Measurements from ENCODE around the gene TBC1D2.

TBC1D2 gene

GRCh38 chr9:98182889-98183599 is 72.4 kb downstream of the TBC1D2 start:
- no peak overlapping the region for H3K4me3 ChIP-seq (replicated peaks; ENCODE audit: low read depth, low read length)
- no peak for DNase-seq (ENCODE audit: extremely low read depth, low read depth)
- TF ChIP-seq, protein P1, sequence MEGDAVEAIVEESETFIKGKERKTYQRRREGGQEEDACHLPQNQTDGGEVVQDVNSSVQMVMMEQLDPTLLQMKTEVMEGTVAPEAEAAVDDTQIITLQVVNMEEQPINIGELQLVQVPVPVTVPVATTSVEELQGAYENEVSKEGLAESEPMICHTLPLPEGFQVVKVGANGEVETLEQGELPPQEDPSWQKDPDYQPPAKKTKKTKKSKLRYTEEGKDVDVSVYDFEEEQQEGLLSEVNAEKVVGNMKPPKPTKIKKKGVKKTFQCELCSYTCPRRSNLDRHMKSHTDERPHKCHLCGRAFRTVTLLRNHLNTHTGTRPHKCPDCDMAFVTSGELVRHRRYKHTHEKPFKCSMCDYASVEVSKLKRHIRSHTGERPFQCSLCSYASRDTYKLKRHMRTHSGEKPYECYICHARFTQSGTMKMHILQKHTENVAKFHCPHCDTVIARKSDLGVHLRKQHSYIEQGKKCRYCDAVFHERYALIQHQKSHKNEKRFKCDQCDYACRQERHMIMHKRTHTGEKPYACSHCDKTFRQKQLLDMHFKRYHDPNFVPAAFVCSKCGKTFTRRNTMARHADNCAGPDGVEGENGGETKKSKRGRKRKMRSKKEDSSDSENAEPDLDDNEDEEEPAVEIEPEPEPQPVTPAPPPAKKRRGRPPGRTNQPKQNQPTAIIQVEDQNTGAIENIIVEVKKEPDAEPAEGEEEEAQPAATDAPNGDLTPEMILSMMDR (IDR thresholded peaks at IDR 0.05; ENCODE audit: low read depth, low read length, missing control alignments), result no peak

DNA sequence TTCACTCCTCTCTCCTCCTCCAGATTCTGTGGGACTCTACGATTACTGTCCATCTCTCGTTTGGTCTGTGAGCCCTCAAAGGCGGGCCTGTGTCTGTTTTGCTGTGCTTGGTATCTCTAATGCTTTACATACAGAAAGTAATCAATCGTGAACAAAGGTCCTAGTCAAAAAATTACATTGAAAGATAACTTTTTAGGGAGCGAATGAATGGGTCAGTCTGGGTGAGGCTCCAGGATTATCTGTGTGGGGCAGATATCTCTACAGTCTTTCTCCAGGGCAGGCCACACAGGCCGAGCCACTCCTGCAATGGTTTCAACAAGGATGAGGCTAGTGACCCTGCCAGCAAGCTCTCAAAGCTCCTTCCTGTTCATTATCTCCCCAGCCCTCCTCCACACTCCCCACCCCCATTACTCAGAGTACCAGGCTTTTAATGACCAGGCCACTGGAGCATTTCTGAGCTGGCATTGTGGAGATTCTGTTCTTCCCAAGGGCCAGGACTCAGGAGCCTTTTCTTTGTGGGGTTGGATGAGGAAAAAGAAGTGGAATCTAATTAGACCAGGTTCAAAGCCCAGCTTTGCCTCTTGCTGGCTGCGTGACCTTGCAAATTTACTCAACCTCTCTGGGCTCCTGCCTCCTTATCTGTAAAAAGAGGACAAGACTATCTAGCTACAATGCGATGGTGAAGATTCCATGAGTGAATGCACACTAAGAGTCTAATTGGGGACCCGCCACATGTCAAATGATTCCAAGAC is 73.2 kb downstream of the TBC1D2 start:
- TF ChIP-seq, protein P1 (IDR thresholded peaks at IDR 0.05; ENCODE audit: low read depth, low read length, missing control alignments), result no peak
- no peak overlapping the region for H3K4me3 ChIP-seq (replicated peaks; ENCODE audit: low read depth, low read length)
- no peak for DNase-seq (ENCODE audit: extremely low read depth, low read depth)

- no peak overlapping the region for H3K4me3 ChIP-seq (replicated peaks; ENCODE audit: low read depth, low read length)
- no peak for DNase-seq (ENCODE audit: extremely low read depth, low read depth)
- TF ChIP-seq, protein P1 (IDR thresholded peaks at IDR 0.05; ENCODE audit: low read depth, low read length, missing control alignments), result no peak
Measured at GRCh38 chr9:98181746-98182068, 73.7 kb downstream of the TBC1D2 start.

- TF ChIP-seq, protein P1 (IDR thresholded peaks at IDR 0.05; ENCODE audit: low read depth, low read length, missing control alignments), result no peak
- DNase-seq (ENCODE audit: extremely low read depth, low read depth), result no peak
Measured at GRCh38 chr9:98180996-98181395, 74.5 kb downstream of the TBC1D2 start.

DNA sequence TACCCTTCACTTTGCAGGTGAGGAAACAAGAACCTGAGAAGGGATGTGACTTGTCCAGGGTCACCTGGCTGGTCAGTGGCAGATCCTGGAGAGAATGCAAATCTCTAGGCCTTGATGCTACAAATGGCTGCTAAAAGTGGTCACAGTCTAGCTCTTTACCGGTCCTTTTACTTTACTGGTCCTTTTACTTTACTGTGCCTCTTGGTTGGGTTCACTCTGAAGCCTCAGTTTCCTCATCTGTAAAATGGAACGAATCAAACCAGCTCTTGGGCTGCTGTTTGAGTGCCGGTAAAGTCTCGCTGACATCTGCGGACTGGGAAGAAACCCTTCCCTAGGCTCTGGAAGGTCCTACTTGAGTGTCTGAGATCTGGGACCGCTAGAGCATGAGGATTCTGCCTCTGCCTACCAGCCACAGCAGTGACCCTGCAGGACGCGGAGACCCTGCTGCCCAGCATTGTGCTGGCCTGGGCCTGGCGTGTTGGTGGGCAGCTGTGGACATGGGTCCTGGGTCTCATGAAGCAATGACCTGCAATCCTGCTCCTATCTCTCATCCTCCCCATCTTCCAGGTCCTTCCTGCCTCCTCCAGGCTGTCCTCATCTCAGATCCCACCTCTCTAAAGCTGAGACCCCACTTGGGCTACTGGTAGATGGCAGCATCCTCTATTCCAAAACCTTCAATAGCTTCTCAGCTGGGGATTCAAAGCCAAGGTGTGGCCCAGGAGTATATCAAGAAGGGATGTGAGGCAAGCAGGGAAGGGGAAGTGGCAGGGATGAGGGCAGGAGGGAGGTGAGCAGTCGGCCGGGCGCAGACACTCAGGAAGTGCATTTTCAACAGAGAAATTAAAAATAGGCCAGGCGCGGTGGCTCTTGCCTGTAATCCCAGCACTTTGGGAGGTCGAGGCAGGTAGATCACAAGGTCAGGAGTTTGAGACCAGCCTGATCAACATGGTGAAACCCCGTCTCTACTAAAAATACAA is 76.3 kb downstream of the TBC1D2 start:
- TF ChIP-seq, protein P1 (IDR thresholded peaks at IDR 0.05; ENCODE audit: low read depth, low read length, missing control alignments), result no peak
- no peak overlapping the region for H3K4me3 ChIP-seq (replicated peaks; ENCODE audit: low read depth, low read length)
- no peak for DNase-seq (ENCODE audit: extremely low read depth, low read depth)

More at GRCh38 chr9:98180996-98181395, 74.5 kb downstream of the TBC1D2 start:
- no peak overlapping the region for H3K4me3 ChIP-seq (replicated peaks; ENCODE audit: low read depth, low read length)

- no peak overlapping the region for H3K4me3 ChIP-seq (replicated peaks; ENCODE audit: low read depth, low read length)
- DNase-seq (ENCODE audit: extremely low read depth, low read depth), result no peak
- TF ChIP-seq, protein P1 (IDR thresholded peaks at IDR 0.05; ENCODE audit: low read depth, low read length, missing control alignments), result no peak
Measured at GRCh38 chr9:98176391-98177259, 78.8 kb downstream of the TBC1D2 start.

Measured in HFF-Myc (cell line).